NT2/D1 (cell line): ENCODE data around the gene CHD1L.

Source experiments
- SUZ12 ChIP-seq: IDR thresholded peaks from 2 replicates; pipeline ENCODE4 v1.6.1; 2011; ENCODE audit not compliant: insufficient read length, insufficient read depth; ENCODE audit errors: extremely low read depth
- ZNF274 ChIP-seq: IDR thresholded peaks from 2 replicates; pipeline ENCODE4 v1.6.1; 2011; ENCODE audit warnings: mild to moderate bottlenecking, low read depth, low read length

DNA sequence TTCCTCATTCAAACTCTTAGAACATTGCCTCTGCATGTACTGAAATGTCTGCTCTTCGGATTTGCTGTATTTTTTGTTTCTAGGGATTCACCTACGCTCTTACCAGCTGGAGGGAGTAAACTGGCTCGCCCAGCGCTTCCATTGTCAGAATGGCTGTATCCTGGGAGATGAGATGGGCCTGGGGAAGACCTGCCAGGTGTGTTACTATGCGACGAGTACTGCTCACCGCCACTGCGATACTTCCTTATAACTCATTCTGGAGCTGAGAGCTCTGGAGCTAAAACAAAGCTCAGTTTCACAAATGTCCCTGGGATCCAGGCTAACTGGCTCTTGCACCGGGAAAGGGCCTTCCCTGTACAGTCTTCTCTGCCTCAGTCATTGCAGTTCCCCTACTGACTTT is 10.1 kb downstream of the CHD1L start:
- no peak for TF ChIP-seq SUZ12
- no peak for TF ChIP-seq ZNF274
